ENCODE data around the gene MRPL24.

MRPL24 gene

DNA sequence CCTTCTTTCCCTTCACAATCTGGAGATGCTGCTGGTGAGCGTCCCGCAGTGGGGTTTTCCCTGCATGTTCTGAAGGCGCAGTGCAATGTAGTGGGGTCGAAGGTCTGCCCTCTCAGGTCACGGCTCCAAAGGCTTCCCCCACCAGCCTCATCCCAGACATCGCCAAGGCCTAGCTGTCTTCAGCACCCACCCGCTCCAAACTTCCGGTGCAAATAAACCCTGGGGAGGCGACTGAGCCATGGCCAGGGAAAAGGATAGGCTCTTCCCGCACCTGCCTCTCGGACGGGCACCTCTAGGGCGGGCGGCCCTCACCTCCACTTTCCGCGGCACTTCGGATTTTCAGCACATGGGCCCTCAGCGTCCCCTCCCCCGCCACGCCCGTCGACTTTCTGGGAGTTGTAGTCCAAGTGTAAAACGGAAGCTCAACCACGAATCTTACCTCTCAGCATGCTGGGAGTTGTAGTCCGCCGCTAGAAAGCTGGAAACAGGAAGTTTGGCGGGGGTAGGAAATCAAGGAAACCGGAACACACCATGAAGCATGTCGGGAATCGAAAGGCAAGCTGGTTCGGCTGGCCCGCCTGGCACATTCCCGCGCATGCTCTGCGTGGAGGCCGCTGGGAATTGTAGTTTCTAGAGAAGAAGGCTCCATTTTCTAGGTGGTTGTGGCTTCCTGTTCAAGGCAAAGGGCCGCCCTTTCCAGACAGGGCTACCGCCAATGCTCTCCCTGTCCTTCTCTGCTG, at the start of gene MRPL24:
TSS of gene MRPL24 (minus strand) at position 348 of the 740 bp plus-strand sequence. CDS start 2,384 bp downstream, outside the sequence.
- TF ChIP-seq ZNF274 (IDR thresholded peaks at IDR 0.05; ENCODE audit: low read depth, low read length) = no peak

DNA sequence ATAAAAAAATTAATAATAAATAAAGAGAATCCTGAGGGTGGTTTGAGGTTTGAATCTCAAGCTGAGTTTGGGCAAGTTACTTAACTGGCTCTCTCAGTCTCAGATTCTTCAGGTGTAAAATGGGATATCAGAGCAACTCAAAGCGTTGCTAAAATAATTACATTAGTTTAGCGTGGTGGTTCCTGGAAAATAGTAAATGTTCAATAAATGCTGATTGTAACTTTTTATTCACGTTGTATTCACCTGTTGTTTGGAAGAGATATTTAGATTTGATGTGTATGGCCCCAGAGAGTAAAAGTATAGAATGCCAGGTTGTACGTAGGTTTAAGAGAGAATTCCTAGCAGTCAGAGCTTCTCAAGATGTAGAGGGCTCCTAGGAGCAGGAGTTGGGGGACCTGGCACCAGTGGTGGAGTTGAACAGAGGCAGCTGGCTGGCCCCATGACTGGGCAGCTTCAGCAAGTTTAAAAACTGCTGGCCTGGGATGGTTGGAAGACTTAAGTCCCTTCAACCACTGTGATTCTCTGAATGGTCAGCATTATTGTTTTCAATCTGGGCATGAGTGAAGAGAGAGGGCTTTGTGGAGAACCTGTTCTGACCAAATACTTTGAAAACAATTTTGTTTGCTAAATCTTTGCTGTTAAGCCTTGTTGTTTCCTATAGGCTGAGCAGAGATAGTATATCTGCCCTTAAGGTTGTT, 48.9 kb upstream of the MRPL24 start:
- no peak for TF ChIP-seq ZNF274 (IDR thresholded peaks at IDR 0.05; ENCODE audit: low read depth, low read length)
- H3K4me3 ChIP-seq (ENCODE audit: low read length) = no peak overlapping the region

More for the DNA sequence above, at the start of gene MRPL24:
- peak within 1 kb of the TSS; percentile 70 for H3K4me3 ChIP-seq (ENCODE audit: low read length)

DNA sequence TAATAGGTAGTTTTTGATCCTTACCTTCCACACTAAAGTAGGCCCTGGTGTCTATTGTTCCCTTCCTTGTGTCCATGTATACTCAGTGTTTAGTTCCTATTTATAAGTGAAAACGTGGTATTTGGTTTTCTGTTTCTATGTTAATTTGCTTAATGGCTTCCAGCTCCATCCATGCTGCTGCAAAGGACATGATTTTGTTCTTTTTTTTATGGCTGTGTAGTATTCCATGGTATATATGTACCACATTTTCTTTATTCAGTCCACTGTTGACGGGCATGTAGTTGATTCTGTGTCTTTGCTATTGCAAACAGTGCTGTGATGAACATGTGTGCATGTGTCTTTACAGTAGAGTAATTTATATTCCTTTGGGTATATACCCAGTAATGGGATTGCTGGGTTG, 47.2 kb upstream of the MRPL24 start:
- no peak for TF ChIP-seq ZNF274 (IDR thresholded peaks at IDR 0.05; ENCODE audit: low read depth, low read length)
- no peak overlapping the region for H3K4me3 ChIP-seq (ENCODE audit: low read length)

DNA sequence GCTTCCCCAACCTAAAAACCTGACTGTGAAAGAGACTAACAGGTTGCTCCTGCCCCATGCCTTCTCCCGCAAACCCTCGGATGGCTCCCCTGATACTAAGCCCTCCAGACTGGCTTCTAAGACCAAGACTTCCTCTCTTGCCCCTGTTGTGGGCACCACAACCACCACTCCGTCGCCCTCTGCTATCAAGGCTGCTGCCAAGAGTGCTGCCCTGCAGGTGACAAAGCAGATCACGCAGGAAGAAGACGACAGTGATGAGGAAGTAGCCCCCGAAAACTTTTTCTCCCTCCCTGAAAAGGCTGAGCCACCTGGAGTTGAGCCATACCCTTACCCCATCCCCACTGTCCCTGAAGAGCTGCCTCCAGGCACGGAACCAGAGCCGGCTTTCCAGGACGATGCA, 45.8 kb upstream of the MRPL24 start:
- TF ChIP-seq ZNF274 (IDR thresholded peaks at IDR 0.05; ENCODE audit: low read depth, low read length) = no peak
- no peak overlapping the region for H3K4me3 ChIP-seq (ENCODE audit: low read length)

DNA sequence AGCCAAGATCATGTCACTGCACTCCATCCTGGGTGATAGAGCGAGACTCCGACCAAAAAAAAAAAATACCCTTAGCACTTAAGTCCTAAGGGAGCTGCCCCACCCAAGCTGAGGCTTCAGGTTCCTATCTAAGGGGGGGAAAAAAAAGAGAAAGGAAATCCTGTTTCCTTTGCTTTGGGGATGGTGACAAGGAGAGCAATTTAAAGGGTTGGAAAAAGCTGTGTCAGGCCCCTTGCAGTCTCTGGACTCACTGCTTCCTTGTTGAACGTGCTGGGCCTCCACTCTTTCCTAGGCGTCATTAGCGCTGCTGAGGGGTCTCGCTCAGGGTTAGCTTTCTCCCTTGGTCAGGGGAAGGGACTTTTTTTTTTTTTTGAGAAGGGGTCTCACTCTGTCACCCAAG, 44.6 kb upstream of the MRPL24 start:
- TF ChIP-seq ZNF274 (IDR thresholded peaks at IDR 0.05; ENCODE audit: low read depth, low read length) = no peak
- no peak overlapping the region for H3K4me3 ChIP-seq (ENCODE audit: low read length)

DNA sequence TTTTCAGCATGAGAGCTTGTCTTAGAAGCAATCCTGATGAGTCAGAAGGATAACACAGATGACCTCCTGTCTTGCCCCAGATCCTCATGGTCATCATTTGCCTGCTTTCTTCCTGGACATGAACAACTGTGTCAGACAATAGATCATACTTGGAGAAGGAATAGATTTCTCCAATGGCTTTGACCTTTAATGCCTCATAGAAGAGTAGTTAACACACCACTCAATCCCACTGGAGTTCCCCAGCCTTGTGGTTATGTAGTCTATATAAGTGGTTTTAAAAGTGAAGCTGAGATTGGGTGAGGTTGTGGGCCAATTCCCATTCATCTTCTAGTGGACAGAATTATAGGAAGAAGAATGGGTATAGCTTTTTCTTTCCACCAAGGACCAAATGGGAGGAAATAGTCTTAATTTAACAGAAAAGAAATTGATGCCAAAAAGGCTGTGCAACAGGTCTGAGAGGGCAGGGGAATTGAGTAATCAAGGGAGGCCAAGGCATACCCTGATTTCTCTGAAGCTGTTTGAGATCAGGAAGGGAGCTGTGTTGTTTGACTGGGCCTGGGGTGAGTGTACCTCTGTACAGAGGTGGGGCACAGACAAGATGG, 40.8 kb upstream of the MRPL24 start:
- no peak for TF ChIP-seq ZNF274 (IDR thresholded peaks at IDR 0.05; ENCODE audit: low read depth, low read length)
- H3K4me3 ChIP-seq (ENCODE audit: low read length) = no peak overlapping the region

DNA sequence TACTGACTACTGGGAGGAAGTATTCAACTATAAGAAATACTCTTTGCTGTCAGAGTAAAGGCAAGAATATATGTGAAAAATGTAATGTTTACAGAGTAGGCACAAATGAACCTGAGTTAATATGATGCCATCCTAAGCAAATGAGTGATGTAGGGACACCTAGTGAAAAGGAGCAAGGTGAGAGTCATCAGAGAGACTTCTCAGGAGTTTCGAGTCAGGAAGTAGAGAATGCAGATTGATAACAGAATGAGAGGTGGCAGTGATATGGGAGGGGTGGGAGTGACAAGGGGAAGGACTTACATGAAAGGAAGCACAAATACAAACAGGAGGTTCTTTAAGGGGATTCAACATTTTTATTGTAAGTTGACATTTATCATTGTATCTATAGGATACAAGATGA, 36.7 kb upstream of the MRPL24 start:
- no peak overlapping the region for H3K4me3 ChIP-seq (ENCODE audit: low read length)
- TF ChIP-seq ZNF274 (IDR thresholded peaks at IDR 0.05; ENCODE audit: low read depth, low read length) = no peak

DNA sequence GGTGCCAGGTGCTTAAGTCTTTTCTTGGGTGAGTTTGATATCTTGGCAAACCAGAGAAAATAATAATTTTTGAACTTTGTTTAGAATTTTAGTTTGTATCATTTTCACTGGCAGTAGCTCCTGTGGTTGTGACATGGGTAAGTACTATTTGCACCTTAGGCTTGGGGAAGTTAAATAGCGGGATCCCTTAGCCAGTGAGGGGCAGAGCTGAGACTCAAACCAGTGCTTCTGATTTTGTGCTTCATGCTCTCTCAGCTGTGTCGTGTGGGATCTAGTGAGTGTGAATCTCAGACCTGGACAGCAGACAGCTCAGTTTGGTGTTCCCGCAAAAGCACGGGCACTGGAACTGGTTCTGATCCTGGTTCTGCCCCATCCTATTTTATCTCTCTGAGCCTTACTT, 36.1 kb upstream of the MRPL24 start:
- TF ChIP-seq ZNF274 (IDR thresholded peaks at IDR 0.05; ENCODE audit: low read depth, low read length) = no peak
- H3K4me3 ChIP-seq (ENCODE audit: low read length) = no peak overlapping the region

DNA sequence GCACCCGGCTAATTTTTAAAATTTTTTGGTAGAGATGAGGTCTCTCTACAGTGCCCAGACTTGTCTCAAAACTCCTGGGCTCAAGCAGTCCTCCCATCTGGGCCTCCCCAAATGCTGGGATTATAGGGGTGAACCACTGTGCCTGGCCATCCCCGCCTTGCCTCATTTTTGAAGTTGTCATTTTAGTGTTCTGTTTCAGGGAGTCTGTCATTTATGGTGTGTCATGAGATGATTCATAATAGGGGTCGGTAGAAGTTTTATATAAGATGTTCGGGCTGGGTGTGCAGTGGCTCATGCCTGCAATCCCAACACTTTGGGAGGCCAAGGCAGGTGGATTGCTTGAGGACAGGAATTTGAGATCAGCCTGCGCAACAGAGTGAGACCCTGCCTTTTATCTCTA, 34.9 kb upstream of the MRPL24 start:
- H3K4me3 ChIP-seq (ENCODE audit: low read length) = no peak overlapping the region
- TF ChIP-seq ZNF274 (IDR thresholded peaks at IDR 0.05; ENCODE audit: low read depth, low read length) = no peak

DNA sequence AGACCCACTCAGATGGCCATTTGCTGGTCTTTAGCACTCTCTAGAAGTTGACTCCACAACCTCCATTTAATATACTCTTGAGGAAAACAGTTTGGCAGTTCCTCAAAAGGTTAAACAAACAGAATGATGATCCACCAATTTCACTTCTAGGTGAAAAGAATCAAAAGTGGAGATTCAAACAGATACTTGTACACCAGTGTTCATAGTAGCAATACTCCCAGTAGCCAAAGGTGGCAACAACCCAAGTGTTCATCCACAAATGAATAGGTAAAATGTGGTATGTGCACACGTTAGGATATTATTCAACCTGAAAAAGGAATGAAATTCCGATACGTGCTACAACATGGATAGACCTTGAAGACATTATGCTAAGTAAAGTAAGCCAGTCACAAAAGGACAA, 32.7 kb upstream of the MRPL24 start:
- TF ChIP-seq ZNF274 (IDR thresholded peaks at IDR 0.05; ENCODE audit: low read depth, low read length) = no peak

DNA sequence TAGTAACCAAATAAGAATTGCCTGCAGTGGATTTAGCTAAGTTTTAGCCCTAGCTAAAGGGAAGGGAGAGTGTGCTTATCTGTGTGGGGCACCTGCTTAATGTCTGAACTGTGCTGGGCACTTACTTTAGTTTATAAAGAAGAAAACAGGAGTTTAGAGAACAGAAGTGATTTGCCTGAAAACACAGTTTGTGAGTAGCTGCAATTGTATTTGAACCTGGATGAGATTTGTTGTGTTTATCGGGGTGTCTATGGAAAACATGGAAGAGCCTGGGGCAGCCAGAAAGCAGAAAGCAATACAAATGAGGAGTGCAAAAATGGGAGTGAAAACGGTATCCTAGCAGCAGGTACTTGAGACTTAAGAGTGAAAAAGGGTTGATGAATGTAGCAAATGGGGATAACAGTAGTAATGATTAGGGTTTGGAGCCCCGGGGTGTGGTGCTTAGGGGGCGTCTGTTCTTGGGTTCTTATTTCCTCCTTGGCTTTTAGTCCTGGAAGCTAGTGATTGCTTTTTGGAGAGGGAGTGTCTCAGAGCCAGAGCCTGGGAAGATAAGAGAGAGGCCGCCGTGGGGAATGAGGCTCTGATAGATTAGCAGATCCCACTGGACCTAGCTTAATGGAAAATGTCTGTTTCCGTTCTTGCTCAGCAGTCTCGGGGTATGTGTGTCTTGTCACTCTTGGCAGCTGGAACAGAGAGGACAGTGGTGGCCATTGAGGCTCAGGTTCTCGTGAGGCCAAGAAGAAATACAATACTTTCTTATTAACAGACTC, 32.0 kb upstream of the MRPL24 start:
- H3K4me3 ChIP-seq (ENCODE audit: low read length) = no peak overlapping the region
- TF ChIP-seq ZNF274 (IDR thresholded peaks at IDR 0.05; ENCODE audit: low read depth, low read length) = no peak

More for the DNA sequence above, 32.7 kb upstream of the MRPL24 start:
- H3K4me3 ChIP-seq (ENCODE audit: low read length) = no peak overlapping the region

DNA sequence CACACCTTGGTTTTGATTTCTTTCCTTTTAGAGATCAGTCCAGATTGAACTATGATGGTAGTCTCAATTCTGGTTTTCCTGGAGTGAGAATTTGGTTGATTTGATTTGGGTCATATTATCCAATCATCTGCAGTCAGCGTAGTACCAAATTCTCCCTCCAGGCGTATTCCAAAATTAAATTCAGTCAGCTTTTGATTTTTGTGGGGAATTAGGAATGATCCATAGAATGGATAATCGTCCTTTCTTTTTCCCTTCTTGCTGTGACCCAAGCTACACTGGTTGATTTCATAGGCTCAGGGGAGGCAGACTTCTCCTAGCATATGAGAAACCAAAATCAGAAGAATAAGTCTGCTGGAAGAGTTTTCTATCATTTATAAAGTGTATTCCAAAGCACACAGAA, 31.3 kb upstream of the MRPL24 start:
- no peak for TF ChIP-seq ZNF274 (IDR thresholded peaks at IDR 0.05; ENCODE audit: low read depth, low read length)
- no peak overlapping the region for H3K4me3 ChIP-seq (ENCODE audit: low read length)

DNA sequence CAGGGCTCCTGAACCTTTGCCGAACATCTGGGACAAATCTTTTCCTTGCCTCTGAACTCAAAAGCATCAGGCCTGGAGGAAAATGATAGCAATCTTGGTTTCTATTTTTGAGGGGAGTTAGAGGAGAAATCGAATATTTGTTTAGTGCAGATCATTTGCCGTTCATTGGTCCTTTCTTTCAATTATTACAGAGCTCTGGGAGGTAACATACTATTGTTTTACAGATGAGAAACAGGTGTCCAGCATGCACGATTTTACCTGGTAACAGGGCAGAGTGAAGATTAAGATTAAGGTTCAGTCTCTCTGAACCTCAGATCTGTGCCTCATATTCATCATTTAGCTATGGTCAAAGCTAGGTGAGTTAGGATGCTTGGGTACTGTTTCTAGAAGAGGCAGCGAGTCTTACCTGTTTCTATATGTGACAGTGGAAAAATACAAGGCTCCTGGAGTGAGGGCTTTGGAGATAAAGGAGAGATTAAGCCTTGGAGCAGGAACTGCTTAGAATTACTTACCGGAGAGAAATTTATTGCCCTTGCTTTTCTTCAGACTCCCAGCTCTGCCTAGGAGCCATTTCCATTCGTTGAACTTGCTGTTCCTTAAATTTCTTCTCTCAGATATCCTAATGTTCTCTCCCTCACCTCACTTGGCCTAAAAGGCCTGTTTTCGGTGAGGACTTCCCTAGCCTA, 27.9 kb upstream of the MRPL24 start:
- TF ChIP-seq ZNF274 (IDR thresholded peaks at IDR 0.05; ENCODE audit: low read depth, low read length) = no peak
- peak overlapping the region; percentile 84 for H3K4me3 ChIP-seq (ENCODE audit: low read length)
